ENCODE measurements around the gene TUBGCP2.

The TUBGCP2 gene

DNA sequence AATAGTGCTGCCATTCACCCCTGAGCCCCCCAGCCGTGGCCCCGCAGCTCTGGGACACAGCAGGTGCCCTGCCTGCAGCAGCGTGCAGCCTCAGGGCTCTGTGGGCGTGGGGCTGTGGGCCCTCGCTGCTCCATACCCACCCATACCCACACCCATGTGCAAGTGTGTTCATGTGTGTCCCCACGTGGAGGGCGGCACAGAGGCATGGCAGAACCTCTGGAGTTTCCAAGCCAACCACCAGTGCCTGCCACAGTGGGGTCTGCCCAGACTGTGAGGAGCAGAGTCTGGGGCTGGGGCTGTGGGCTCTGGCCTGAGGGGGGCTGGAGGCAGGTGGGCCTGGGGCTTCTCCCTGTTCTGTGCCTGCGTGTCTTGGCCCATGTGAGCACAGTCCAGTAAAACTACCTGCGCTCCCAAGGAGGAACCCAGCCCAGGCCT lies 40.9 kb upstream of the TUBGCP2 start:
- Histone ChIP-seq H3K4me1 (ENCODE audit: insufficient read depth, poor library complexity, severe bottlenecking) (no peaks in the 10 kb centered on the region), H3K27me3 (ENCODE audit: insufficient read depth, poor library complexity, severe bottlenecking) (no peaks in the 10 kb centered on the region), H3K4me3 (ENCODE audit: severe bottlenecking) (no peak overlapping the region), H3K9me3 (ENCODE audit: severe bottlenecking) (no peaks in the 10 kb centered on the region), H3K27ac (ENCODE audit: poor library complexity, severe bottlenecking) (no peak overlapping the region), H3K36me3 (ENCODE audit: low read depth) (no peaks in the 10 kb centered on the region)
- ATAC-seq (ENCODE audit: low read depth) (peak; percentile 1; the same call in 2 of the 3 replicates), DNase-seq (ENCODE audit: low spot score) (no peak)
- TF ChIP-seq CTCF (IDR thresholded peaks at IDR 0.05; ENCODE audit: poor library complexity, severe bottlenecking), result no peak

DNA sequence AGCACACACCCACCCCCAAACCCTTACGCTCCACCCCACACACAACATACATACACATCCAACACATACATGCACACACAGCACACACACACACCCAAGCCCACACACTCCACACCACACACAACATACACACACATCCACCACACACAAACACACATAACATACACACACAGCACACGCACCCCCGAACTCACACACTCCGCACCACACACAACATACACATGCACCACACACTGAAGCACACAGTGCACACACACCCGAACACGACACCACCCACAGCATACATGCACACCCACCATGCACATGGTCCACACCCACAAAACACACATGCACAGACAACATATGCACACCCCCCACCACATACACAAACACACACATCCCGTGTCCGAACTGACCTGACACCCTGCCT lies 40.5 kb upstream of the TUBGCP2 start:
- H3K27ac ChIP-seq (ENCODE audit: poor library complexity, severe bottlenecking), result no peak overlapping the region
- no peaks in the 10 kb centered on the region for H3K4me1 ChIP-seq (ENCODE audit: insufficient read depth, poor library complexity, severe bottlenecking)
- no peak for ATAC-seq (ENCODE audit: low read depth)
- DNase-seq (ENCODE audit: low spot score), result no peak
- H3K9me3 ChIP-seq (ENCODE audit: severe bottlenecking), result no peaks in the 10 kb centered on the region
- no peaks in the 10 kb centered on the region for H3K27me3 ChIP-seq (ENCODE audit: insufficient read depth, poor library complexity, severe bottlenecking)
- no peak overlapping the region for H3K4me3 ChIP-seq (ENCODE audit: severe bottlenecking)
- no peak for TF ChIP-seq CTCF (IDR thresholded peaks at IDR 0.05; ENCODE audit: poor library complexity, severe bottlenecking)
- no peaks in the 10 kb centered on the region for H3K36me3 ChIP-seq (ENCODE audit: low read depth)

- H3K4me1 ChIP-seq (ENCODE audit: insufficient read depth, poor library complexity, severe bottlenecking), result no peaks in the 10 kb centered on the region
- ATAC-seq (ENCODE audit: low read depth) (no peak), DNase-seq (ENCODE audit: low spot score) (no peak)
- H3K4me3 ChIP-seq (ENCODE audit: severe bottlenecking), result no peak overlapping the region
- no peaks in the 10 kb centered on the region for H3K36me3 ChIP-seq (ENCODE audit: low read depth)
- no peak overlapping the region for H3K27ac ChIP-seq (ENCODE audit: poor library complexity, severe bottlenecking)
- no peaks in the 10 kb centered on the region for H3K9me3 ChIP-seq (ENCODE audit: severe bottlenecking)
- no peaks in the 10 kb centered on the region for H3K27me3 ChIP-seq (ENCODE audit: insufficient read depth, poor library complexity, severe bottlenecking)
- no peak for TF ChIP-seq CTCF (IDR thresholded peaks at IDR 0.05; ENCODE audit: poor library complexity, severe bottlenecking)
Observed at GRCh38 chr10:133347710-133348517, 39.2 kb upstream of the TUBGCP2 start.

- H3K4me1 ChIP-seq (ENCODE audit: insufficient read depth, poor library complexity, severe bottlenecking), result no peaks in the 10 kb centered on the region
- H3K27me3 ChIP-seq (ENCODE audit: insufficient read depth, poor library complexity, severe bottlenecking), result no peaks in the 10 kb centered on the region
Observed at GRCh38 chr10:133346413-133346812, 37.7 kb upstream of the TUBGCP2 start.

More at GRCh38 chr10:133346413-133346812, 37.7 kb upstream of the TUBGCP2 start:
- no peak for TF ChIP-seq CTCF (IDR thresholded peaks at IDR 0.05; ENCODE audit: poor library complexity, severe bottlenecking)
- no peak for ATAC-seq (ENCODE audit: low read depth)
- Histone ChIP-seq H3K4me3 (ENCODE audit: severe bottlenecking) (no peak overlapping the region), H3K9me3 (ENCODE audit: severe bottlenecking) (no peaks in the 10 kb centered on the region), H3K36me3 (ENCODE audit: low read depth) (no peaks in the 10 kb centered on the region), H3K27ac (ENCODE audit: poor library complexity, severe bottlenecking) (no peak overlapping the region)
- no peak for DNase-seq (ENCODE audit: low spot score)
